IMR-90 (cell line): ENCODE results near the gene MICALL2. TPM values are rescaled to one million over a fixed set of nuclear protein-coding genes. Genes with fewer than 3 reads are reported as not detected.

Experiments used
- ATAC-seq: fragments of 200-7000 bp; cut with Tn5 transposase; 2 replicates; pipeline ENCODE4 v1.9.1; 2020; ENCODE audit warnings: low read depth, mild to moderate bottlenecking, moderate library complexity
- BruUV-seq: library from RNA; stranded (reverse); fragments of 400-500 nt; replicated peaks from 2 replicates; lab custom pipeline; 2021; lab: Mats Ljungman, UMichigan
- CTCF ChIA-PET: fragments of 300-600 bp; formaldehyde crosslinking; extraction: SDS; loops from one replicate; lab custom pipeline; 2021; ENCODE audit warnings: antibody characterized with exemption; lab: Yijun Ruan, JAX
- POLR2A ChIA-PET: fragments of 300-600 bp; sonication (Branson Sonifier 250); formaldehyde crosslinking; loops from one replicate; lab custom pipeline; 2022; ENCODE audit warnings: antibody characterized with exemption; ENCODE audit not compliant: unreplicated experiment; lab: Charles Lee
- DNase-seq: peaks from one replicate; pipeline ENCODE4 v3.0.0; 2013
- H2AFZ ChIP-seq: replicated peaks from 2 replicates; pipeline ENCODE3; 2013; ENCODE audit warnings: low read length, mild to moderate bottlenecking; ENCODE audit not compliant: poor library complexity
- H2AK5ac ChIP-seq: 2 replicates; pipeline ENCODE4 v1.6.1; 2013; ENCODE audit warnings: low read depth, low read length, inconsistent platforms
- H2AK9ac ChIP-seq: replicated peaks from 2 replicates; pipeline ENCODE3; 2013; ENCODE audit warnings: mild to moderate bottlenecking, low read depth, low read length, moderate library complexity; ENCODE audit not compliant: poor library complexity
- H2BK120ac ChIP-seq: 2 replicates; pipeline ENCODE4 v1.6.1; 2013; ENCODE audit warnings: low read depth, low read length, inconsistent platforms
- H2BK15ac ChIP-seq: 3 replicates; pipeline ENCODE4 v1.6.1; 2013; ENCODE audit warnings: low read depth, low read length, inconsistent platforms
- H2BK20ac ChIP-seq: 2 replicates; pipeline ENCODE4 v1.6.1; 2013; ENCODE audit warnings: low read depth, mild to moderate bottlenecking, inconsistent platforms, low read length, moderate library complexity
- H2BK5ac ChIP-seq: 2 replicates; pipeline ENCODE4 v1.6.1; 2013; ENCODE audit warnings: mild to moderate bottlenecking, low read depth, low read length, inconsistent platforms; ENCODE audit not compliant: poor library complexity, severe bottlenecking
- H3K14ac ChIP-seq: replicated peaks from 2 replicates; pipeline ENCODE4 v1.6.1; 2013; ENCODE audit warnings: low read depth, low read length, inconsistent platforms
- H3K18ac ChIP-seq: 2 replicates; pipeline ENCODE4 v1.6.1; 2013; ENCODE audit warnings: low read depth, low read length, control low read depth
- H3K23ac ChIP-seq: 2 replicates; pipeline ENCODE4 v1.6.1; 2013; ENCODE audit warnings: low read depth, low read length, inconsistent platforms
- H3K27ac ChIP-seq: 2 replicates; pipeline ENCODE4 v1.5.1; 2013; ENCODE audit warnings: mild to moderate bottlenecking, control low read depth, low read length; ENCODE audit not compliant: insufficient read depth
- H3K27me3 ChIP-seq: 2 replicates; pipeline ENCODE4 v1.6.1; 2013; ENCODE audit warnings: low read length; ENCODE audit not compliant: control insufficient read depth, insufficient read depth
- H3K36me3 ChIP-seq: 2 replicates; pipeline ENCODE4 v1.6.1; 2013; ENCODE audit warnings: low read length, mixed read lengths; ENCODE audit not compliant: control insufficient read depth, insufficient read depth
- H3K4ac ChIP-seq: 2 replicates; pipeline ENCODE4 v1.6.1; 2013; ENCODE audit warnings: low read depth, low read length, inconsistent platforms
- H3K4me1 ChIP-seq: 2 replicates; pipeline ENCODE4 v1.6.1; 2013; ENCODE audit warnings: low read length, mixed read lengths; ENCODE audit not compliant: control insufficient read depth, insufficient read depth
- H3K4me2 ChIP-seq: 2 replicates; pipeline ENCODE4 v1.6.1; 2013; ENCODE audit warnings: low read depth, mild to moderate bottlenecking, control low read depth, low read length, moderate library complexity
- H3K4me3 ChIP-seq: 2 replicates; pipeline ENCODE4 v1.5.1; 2013; ENCODE audit warnings: low read depth, mild to moderate bottlenecking, control low read depth, low read length, moderate library complexity; ENCODE audit not compliant: insufficient read depth
- H3K56ac ChIP-seq: 2 replicates; pipeline ENCODE4 v1.6.1; 2013; ENCODE audit warnings: low read length, inconsistent platforms; ENCODE audit not compliant: insufficient read depth; ENCODE audit errors: extremely low read depth
- H3K79me1 ChIP-seq, 2 experiments: 2 replicates each; pipeline ENCODE4 v1.6.1; 2013; ENCODE audit warnings: low read length in 2 of 2, inconsistent platforms in 1 of 2, low read depth in 1 of 2
- H3K9ac ChIP-seq: 2 replicates; pipeline ENCODE4 v1.6.1; 2013; ENCODE audit warnings: low read depth, low read length, control low read depth
- H3K9me1 ChIP-seq: 2 replicates; pipeline ENCODE4 v1.6.1; 2013; ENCODE audit warnings: low read length, inconsistent platforms; ENCODE audit not compliant: insufficient read depth
- H3K9me3 ChIP-seq: 2 replicates; pipeline ENCODE4 v1.6.1; 2013; ENCODE audit warnings: low read length; ENCODE audit not compliant: control insufficient read depth, insufficient read depth
- H4K20me1 ChIP-seq: 2 replicates; pipeline ENCODE4 v1.6.1; 2013; ENCODE audit warnings: low read length, inconsistent platforms; ENCODE audit not compliant: insufficient read depth
- H4K5ac ChIP-seq: 2 replicates; pipeline ENCODE4 v1.6.1; 2013; ENCODE audit warnings: mild to moderate bottlenecking, low read depth, low read length, control low read depth
- H4K8ac ChIP-seq, 2 experiments: 2 replicates each; pipeline ENCODE4 v1.6.1; 2013; ENCODE audit warnings: low read depth in 2 of 2, low read length in 2 of 2, control low read depth in 1 of 2, inconsistent platforms in 1 of 2
- H4K91ac ChIP-seq: 2 replicates; pipeline ENCODE4 v1.6.1; 2013; ENCODE audit warnings: low read depth, low read length, inconsistent platforms; ENCODE audit not compliant: insufficient read depth
- MAZ ChIP-seq: IDR thresholded peaks from 2 replicates; pipeline ENCODE4 v1.6.1; 2012; ENCODE audit warnings: low read depth, mild to moderate bottlenecking, low read length, improper control_type of control experiment, moderate library complexity, borderline replicate concordance
- MXI1 ChIP-seq: IDR thresholded peaks from 2 replicates; pipeline ENCODE4 v1.6.1; 2012; ENCODE audit warnings: low read depth, mild to moderate bottlenecking, low read length, moderate library complexity, borderline replicate concordance
- RAD21 ChIP-seq: IDR thresholded peaks from 2 replicates; pipeline ENCODE4 v1.6.1; 2012; ENCODE audit warnings: low read length, improper control_type of control experiment
- WGBS, 2 experiments: methylation state at CpG; one replicate each; pipeline versions ENCODE4 v1.1.5 to v1.1.7; 2013; ENCODE audit warnings: missing lambda C conversion rate in 2 of 2; ENCODE audit not compliant: insufficient read length in 1 of 2; ENCODE audit errors: extremely low coverage in 2 of 2; 5-methylcytosine and 5-hydroxymethylcytosine counted together
- dilution Hi-C: fragments of 300-500 bp; cut with HindIII; formaldehyde crosslinking; loops from one replicate; pipeline ENCODE4 v1.14.3; 2018; ENCODE audit warnings: low sequenced_read_pairs; ENCODE audit not compliant: unreplicated experiment
- in situ Hi-C: fragments of 300-500 bp; cut with MboI; formaldehyde crosslinking; loops from 3 replicates; pipeline ENCODE4 v1.14.3; 2019; ENCODE audit warnings: low sequenced_read_pairs, inconsistent platforms, mixed read lengths
- intact Hi-C: fragments of 100-400 bp; cut with micrococcal nuclease; formaldehyde crosslinking; loops from 2 replicates; pipeline ENCODE4 v1.10.0; 2022
- polyA plus RNA-seq, 3 experiments: library from polyadenylated mRNA; depleted of rRNA; stranded (reverse); fragments of >200 nt; gene quantifications; 2 replicates each; pipeline ENCODE4 v1.2.3, GENCODE V29; 2012; ENCODE audit warnings: low replicate concordance in 1 of 3
- total RNA-seq: library from RNA; depleted of rRNA; stranded (reverse); fragments of >200 nt; gene quantifications from 2 replicates; pipeline ENCODE4 v1.2.3, GENCODE V29; 2012

The MICALL2 gene
- total and polyA plus RNA-seq, 2 of the 4 experiments (the other 2 are of a cell fraction): 6.6 to 34.1 TPM

DNA sequence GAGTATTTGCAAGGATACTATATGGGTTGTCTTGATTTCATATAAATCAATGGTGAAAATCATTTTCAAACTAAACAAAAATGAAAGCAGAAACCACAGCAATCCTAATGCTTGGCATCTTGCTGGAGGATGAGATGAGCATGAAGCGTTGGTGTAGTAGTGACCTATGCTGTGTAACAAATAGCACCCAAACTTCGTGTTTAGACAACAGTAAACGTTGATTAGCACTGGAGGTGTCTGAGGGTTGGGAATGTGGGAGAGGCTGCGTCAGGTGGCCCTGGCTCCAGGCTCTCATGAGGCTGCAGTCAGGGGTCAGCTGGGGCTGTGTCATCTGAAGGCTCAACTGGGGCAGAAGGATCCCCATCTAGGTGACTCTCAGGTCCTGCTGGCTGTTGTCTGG lies 67.8 kb downstream of the MICALL2 start:
- no peak overlapping the region for H3K23ac ChIP-seq
- no peak overlapping the region for H2AK5ac ChIP-seq
- H2BK20ac ChIP-seq: no peak overlapping the region
- H4K91ac ChIP-seq: no peak overlapping the region
- no peak overlapping the region for H2AFZ ChIP-seq
- CTCF ChIA-PET: no interaction called here
- no peak overlapping the region for H3K4ac ChIP-seq
- H2BK5ac ChIP-seq: no peak overlapping the region
- no peak overlapping the region for H2BK120ac ChIP-seq
- H2AK9ac ChIP-seq: no peak overlapping the region
- H4K8ac ChIP-seq: no peak overlapping the region
- H3K36me3 ChIP-seq: no peaks in the 10 kb centered on the region
- no peak overlapping the region for H3K9ac ChIP-seq
- no peak for ATAC-seq
- BruUV-seq: no TSS peak
- DNase-seq: no peak
- no peak overlapping the region for H3K14ac ChIP-seq
- H3K27ac ChIP-seq: no peak overlapping the region
- no peak overlapping the region for H3K56ac ChIP-seq
- H3K79me1 ChIP-seq: no peaks in the 10 kb centered on the region
- POLR2A ChIA-PET: no interaction called here
- no peak overlapping the region for H2BK15ac ChIP-seq
- TF ChIP-seq RAD21 (no peak), MAZ (no peak), MXI1 (no peak)
- H3K27me3 ChIP-seq: peaks cover 67% of the 10 kb centered on the region
- dilution Hi-C loops (no loop called here), intact Hi-C loops (no loop called here), in situ Hi-C loops (no loop called here)
- no peaks in the 10 kb centered on the region for H4K20me1 ChIP-seq
- H3K9me3 ChIP-seq: peaks cover 20% of the 10 kb centered on the region
- 10% methylated on average over 2 of the region's 4 CpGs; no CpG with 5 or more reads in 1 of the 2 experiments for WGBS, 2 experiments
- H3K4me3 ChIP-seq: no peak overlapping the region
- no peaks in the 10 kb centered on the region for H3K9me1 ChIP-seq
- no peak overlapping the region for H4K5ac ChIP-seq
- no peak overlapping the region for H3K18ac ChIP-seq
- H3K4me2 ChIP-seq: no peak overlapping the region
- H3K4me1 ChIP-seq: no peaks in the 10 kb centered on the region
